Coronary artery (tissue), 2 donors: ENCODE results near the gene OTOP2.

Experiments
- DNase-seq: peaks from one replicate; pipeline ENCODE4 v3.0.0-alpha.2; 2017; ENCODE audit warnings: low spot score
- H3K27ac ChIP-seq, 2 donors: fragments of 200-600 bp; sonication (generic); one replicate each; pipeline ENCODE4 v1.5.1; 2016 to 2019
- H3K4me3 ChIP-seq: fragments of 200-600 bp; sonication (generic); 2 replicates; pipeline ENCODE4 v1.5.1; 2016; ENCODE audit warnings: mild to moderate bottlenecking, moderate library complexity
- TF ChIP-seq, protein P1 (sequence below): fragments of 200-600 bp; sonication (generic); IDR thresholded peaks from one replicate; pipeline ENCODE4 v1.5.1; 2019; ENCODE audit warnings: antibody characterized with exemption

Gene OTOP2

GRCh38 chr17:74921769-74922168, 2.3 kb upstream of the OTOP2 start:
- Histone ChIP-seq H3K4me3 (no peak overlapping the region), H3K27ac (no peak overlapping the region)
- no peak for DNase-seq
- TF ChIP-seq, protein P1, sequence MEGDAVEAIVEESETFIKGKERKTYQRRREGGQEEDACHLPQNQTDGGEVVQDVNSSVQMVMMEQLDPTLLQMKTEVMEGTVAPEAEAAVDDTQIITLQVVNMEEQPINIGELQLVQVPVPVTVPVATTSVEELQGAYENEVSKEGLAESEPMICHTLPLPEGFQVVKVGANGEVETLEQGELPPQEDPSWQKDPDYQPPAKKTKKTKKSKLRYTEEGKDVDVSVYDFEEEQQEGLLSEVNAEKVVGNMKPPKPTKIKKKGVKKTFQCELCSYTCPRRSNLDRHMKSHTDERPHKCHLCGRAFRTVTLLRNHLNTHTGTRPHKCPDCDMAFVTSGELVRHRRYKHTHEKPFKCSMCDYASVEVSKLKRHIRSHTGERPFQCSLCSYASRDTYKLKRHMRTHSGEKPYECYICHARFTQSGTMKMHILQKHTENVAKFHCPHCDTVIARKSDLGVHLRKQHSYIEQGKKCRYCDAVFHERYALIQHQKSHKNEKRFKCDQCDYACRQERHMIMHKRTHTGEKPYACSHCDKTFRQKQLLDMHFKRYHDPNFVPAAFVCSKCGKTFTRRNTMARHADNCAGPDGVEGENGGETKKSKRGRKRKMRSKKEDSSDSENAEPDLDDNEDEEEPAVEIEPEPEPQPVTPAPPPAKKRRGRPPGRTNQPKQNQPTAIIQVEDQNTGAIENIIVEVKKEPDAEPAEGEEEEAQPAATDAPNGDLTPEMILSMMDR, result no peak

GRCh38 chr17:74922172-74922571, 1.9 kb upstream of the OTOP2 start:
- DNase-seq, result no peak
- H3K4me3 ChIP-seq, result no peak overlapping the region
- H3K27ac ChIP-seq, result no peak overlapping the region
- TF ChIP-seq, protein P1, result no peak

DNA sequence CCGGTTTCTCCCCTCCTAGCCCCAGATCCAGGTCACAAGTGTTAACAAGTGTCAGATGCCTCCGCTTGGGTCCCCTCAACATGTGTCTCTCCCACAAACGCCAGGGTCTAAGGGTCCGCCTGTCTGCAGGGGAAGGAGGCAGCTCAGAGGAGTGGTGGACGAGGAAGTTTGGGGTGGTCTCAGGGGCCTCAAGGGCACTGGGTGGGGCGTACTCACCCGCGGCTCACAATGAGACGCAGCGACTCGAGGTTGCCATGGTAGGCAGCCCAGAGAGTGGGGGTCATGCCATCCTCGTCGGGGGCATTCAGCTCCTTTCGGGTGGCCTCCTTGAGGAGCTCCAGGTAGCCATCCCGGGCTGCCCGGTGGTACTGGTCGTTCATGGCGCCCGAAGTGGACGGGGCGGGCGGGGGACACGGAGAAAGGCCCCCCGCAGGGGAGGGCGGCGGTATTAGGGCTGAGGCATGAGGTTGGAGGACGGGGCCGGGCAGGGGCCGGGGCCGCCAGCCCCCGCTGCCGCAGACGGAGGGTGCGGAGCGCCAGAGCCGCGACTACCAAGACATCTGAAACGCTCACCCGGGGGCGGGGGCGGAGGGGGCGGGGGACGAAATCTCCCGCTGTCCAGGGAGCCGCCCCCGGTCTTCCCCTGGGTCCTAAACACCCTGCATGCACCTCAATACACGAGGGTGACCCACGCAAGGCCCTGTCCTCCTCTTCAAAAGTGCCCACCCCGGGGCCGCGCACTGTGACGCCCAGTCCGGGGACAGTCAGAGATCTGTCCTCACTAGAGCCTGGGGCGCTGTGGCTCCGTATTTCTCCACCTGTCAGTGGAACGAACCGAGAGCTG, 1.2 kb upstream of the OTOP2 start, which contains the start of gene USH1G:
Gene USH1G (minus strand): TSS at position 562 of the 844 bp plus-strand sequence. CDS start 182 bp downstream, at position 380.
- Histone ChIP-seq H3K4me3 (peak within 1 kb of the TSS; percentile 62), H3K27ac (no peak within 1 kb of the TSS)
- TF ChIP-seq, protein P1, result no peak
- no peak for DNase-seq

DNA sequence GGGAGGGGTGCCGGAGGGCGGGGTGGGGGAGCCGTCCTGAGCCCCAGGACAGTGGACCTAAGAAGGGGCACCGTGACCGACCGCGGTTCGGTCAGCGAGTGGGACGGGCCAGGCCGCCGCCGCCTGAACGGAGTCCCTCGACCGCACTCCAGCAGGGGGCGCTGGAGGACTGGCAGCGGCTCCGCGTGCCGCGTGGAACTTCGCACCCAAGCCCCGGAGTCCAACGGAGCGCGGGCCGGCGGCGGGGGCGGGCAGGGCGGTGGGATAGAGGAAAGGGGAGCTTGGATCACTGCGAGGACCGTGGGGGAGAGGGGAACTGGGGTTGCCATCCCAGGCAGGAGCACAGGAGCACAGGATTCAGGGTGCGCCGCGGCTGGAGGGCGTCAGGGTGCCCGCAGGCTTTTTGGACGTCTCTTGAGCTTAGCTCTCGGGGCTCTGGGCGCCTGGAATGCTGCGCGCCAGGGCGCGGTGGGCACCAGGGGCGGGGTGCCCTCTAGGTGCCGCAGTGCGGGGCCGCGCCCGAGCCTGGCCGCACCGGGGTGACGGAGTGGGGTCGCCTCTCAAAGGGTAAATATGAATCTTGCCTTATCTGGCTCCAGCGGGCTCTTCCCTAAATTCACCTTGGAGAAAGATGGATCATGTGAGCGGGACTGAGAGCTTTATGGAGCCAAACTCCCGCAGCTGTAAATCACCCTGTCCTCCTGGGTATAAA, 379 bp upstream of the OTOP2 start:
- TF ChIP-seq, protein P1, result peak; percentile 48
- H3K27ac ChIP-seq, result no peak overlapping the region
- DNase-seq, result no peak
- H3K4me3 ChIP-seq, result peak overlapping the region; percentile 62

- TF ChIP-seq, protein P1, result no peak
- no peak for DNase-seq
- Histone ChIP-seq H3K27ac (no peak overlapping the region), H3K4me3 (no peak overlapping the region)
These were observed 1.2 kb downstream of the OTOP2 start for GRCh38 chr17:74925242-74925641.

- TF ChIP-seq, protein P1, result no peak
- Histone ChIP-seq H3K27ac (no peak overlapping the region), H3K4me3 (no peak overlapping the region)
- DNase-seq, result no peak
These were observed 4.7 kb downstream of the OTOP2 start for GRCh38 chr17:74928786-74929185.
